GM19395 (cell line): ENCODE measurements around the gene FAM163B.

ENCODE experiments used
- ATAC-seq: cut with Tn5 transposase; IDR thresholded peaks from one replicate; pipeline ENCODE4 v1.9.1; 2021; ENCODE audit warnings: mild to moderate bottlenecking, moderate library complexity; ENCODE audit not compliant: unreplicated experiment

FAM163B gene

GRCh38 chr9:133583586-133583985 is 25.6 kb downstream of the FAM163B start:
- ATAC-seq: no peak

GRCh38 chr9:133583111-133583510 is 26.1 kb downstream of the FAM163B start:
- no peak for ATAC-seq

GRCh38 chr9:133582501-133583045 is 26.6 kb downstream of the FAM163B start:
- ATAC-seq: no peak

GRCh38 chr9:133581513-133582343 is 27.5 kb downstream of the FAM163B start:
- ATAC-seq: no peak

GRCh38 chr9:133581011-133581410 is 28.2 kb downstream of the FAM163B start:
- ATAC-seq: no peak

- no peak for ATAC-seq
These were observed 28.8 kb downstream of the FAM163B start for GRCh38 chr9:133580419-133580738.

- ATAC-seq: no peak
These were observed 29.4 kb downstream of the FAM163B start for GRCh38 chr9:133579601-133580418.

GRCh38 chr9:133578524-133579441 is 30.4 kb downstream of the FAM163B start:
- no peak for ATAC-seq

- ATAC-seq: no peak
These were observed 31.5 kb downstream of the FAM163B start for GRCh38 chr9:133577737-133578112.

GRCh38 chr9:133576875-133577736 is 32.1 kb downstream of the FAM163B start:
- no peak for ATAC-seq

- no peak for ATAC-seq
These were observed 32.9 kb downstream of the FAM163B start for GRCh38 chr9:133576031-133576874.

GRCh38 chr9:133575186-133576030 is 33.8 kb downstream of the FAM163B start:
- ATAC-seq: no peak

- ATAC-seq: no peak
These were observed 34.4 kb downstream of the FAM163B start for GRCh38 chr9:133574771-133575170.

GRCh38 chr9:133573791-133574515 is 35.2 kb downstream of the FAM163B start:
- ATAC-seq: no peak

- ATAC-seq: no peak
These were observed 36.3 kb downstream of the FAM163B start for GRCh38 chr9:133572821-133573361.

GRCh38 chr9:133571896-133572595 is 37.1 kb downstream of the FAM163B start:
- no peak for ATAC-seq
